Stimulated activated naive CD8-positive, alpha-beta T cell treated with anti-CD3 and anti-CD28 coated beads, Interleukin-15, Interleukin-2, amounts not matched to agents 100 ng/mL and 50 ng/mL, for 24 hours (primary cell): ENCODE measurements around the gene ZNF892.

Experiments used
- H3K27ac Mint-ChIP-seq: one replicate; pipeline ENCODE4 v1.8.0; 2021; ENCODE audit warnings: mild to moderate bottlenecking, mixed read lengths
- H3K27me3 Mint-ChIP-seq: one replicate; pipeline ENCODE4 v1.8.0; 2021; ENCODE audit warnings: mixed read lengths
- H3K36me3 Mint-ChIP-seq: one replicate; pipeline ENCODE4 v1.8.0; 2021; ENCODE audit warnings: low read depth, mixed read lengths
- H3K4me1 Mint-ChIP-seq: one replicate; pipeline ENCODE4 v1.8.0; 2021; ENCODE audit warnings: low read depth, mixed read lengths
- H3K4me3 Mint-ChIP-seq: one replicate; pipeline ENCODE4 v1.8.0; 2021; ENCODE audit warnings: mild to moderate bottlenecking, mixed read lengths
- H3K9me3 Mint-ChIP-seq: one replicate; pipeline ENCODE4 v1.8.0; 2021; ENCODE audit warnings: mixed read lengths

The ZNF892 gene

DNA sequence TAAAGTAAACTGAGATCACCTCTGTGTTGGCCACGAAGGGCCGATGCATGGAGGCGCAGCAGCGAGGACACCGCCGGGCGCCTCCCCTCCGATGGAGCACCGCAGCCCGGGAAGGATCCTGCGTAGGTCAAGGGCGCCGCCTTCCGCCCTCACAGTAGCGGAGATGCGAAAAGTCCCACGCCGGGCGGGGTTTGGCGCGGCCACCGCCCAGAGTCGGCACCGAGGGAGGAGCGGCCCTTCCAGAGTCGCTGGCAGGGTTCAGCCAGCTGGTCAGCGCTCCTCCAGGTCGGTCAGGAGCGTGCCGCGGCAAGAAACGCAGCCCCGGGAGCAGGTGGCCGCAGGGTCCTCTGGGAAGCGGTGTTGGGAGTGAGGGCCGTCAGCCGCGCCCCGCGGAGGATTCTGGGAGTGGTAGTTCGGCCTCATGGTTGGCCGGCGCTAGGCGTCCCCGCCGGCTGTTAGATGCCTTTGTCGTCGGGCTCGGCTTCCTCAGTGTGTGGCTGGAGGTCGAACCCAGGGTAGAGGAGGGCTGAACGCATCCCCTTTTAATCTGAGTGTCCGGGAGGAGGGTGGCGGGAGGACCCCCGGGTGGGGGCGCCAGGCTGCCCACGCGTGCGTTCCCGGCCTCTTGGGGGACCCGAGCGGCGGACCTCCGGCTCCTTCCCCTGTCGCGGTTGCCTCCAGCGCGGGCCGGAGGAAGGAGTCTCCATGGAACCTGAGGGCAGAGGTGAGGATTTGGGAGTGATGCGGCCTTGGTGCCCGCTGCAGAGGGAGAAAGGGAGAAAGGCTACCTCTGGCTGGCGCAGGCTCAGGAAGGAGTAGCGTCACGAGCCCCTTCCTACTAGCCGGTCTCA, at the start of gene ZNF892:
TSS of gene ZNF892 (plus strand) at position 411 of the 851 bp plus-strand sequence. CDS start at position 706, 295 bp downstream.
- Mint-ChIP-seq H3K36me3 (peaks cover 41% of the 10 kb centered on the region), H3K27me3 (no peaks in the 10 kb centered on the region), H3K4me3 (peak within 1 kb of the TSS; percentile 90), H3K9me3 (peaks cover 41% of the 10 kb centered on the region), H3K27ac (peak within 1 kb of the TSS; percentile 54), H3K4me1 (peaks cover 22% of the 10 kb centered on the region)

DNA sequence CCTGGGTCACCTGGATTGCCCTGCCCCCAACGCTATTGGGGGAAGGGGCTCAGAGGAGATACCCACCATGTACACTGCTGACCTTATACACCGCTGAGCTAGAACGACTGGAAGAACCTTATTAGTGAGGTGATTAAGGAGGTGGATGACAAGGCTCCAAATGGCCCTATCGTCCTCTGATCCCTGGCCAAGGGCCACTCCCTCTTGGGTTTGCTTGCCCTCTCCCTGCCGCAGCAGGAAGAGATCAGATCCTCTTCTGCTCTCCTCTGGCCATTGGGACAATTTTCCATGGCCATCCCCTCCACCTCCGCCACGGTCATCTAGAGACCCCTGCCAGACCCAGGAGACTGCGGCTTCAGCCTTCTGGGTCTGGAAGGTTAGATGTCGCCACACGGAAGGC, 48.9 kb upstream of the ZNF892 start:
- H3K4me3 Mint-ChIP-seq: peak overlapping the region; percentile 80
- peaks cover 10% of the 10 kb centered on the region for H3K4me1 Mint-ChIP-seq
- H3K36me3 Mint-ChIP-seq: peaks cover 51% of the 10 kb centered on the region
- H3K27me3 Mint-ChIP-seq: no peaks in the 10 kb centered on the region
- no peak overlapping the region for H3K27ac Mint-ChIP-seq
- peaks cover 11% of the 10 kb centered on the region for H3K9me3 Mint-ChIP-seq

DNA sequence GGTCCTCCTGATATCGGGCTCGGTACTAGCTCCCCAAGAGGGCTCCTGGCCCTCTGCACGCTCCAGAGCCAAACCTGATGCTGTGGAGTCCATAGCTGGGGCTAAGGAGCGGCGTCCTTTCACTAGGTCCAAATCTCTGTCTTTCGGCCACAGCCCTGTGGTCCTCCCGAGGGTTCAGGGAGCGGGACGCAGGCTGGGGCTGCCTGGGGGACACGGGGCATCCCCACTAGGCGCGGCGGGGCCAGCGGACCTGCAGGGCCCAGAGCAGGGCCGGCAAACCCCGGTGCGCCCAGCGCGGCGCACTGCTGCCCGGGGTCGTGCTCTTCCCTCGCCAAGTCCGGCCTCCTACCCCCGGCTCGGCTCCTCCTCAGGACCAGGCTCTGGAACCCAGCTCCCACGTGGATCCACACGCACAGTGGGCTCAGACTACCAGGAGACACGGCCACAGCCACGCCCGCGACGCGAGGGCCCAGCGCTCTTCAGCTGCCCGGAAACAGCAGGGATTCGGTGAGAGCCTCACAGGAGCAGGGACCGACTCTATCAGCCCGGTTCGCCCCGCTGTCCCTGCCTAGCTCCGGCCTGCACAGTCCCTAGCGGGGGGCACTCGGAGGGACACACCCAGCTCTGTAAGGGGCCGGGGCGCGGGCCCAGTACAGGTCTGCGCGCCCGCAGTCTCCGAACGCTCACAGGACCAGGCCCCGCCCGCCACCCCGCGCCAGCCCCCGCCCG, 48.3 kb upstream of the ZNF892 start:
- Mint-ChIP-seq H3K27ac (peak overlapping the region; percentile 71), H3K4me1 (peaks cover 13% of the 10 kb centered on the region), H3K27me3 (no peaks in the 10 kb centered on the region), H3K36me3 (peaks cover 46% of the 10 kb centered on the region), H3K9me3 (peaks cover 8% of the 10 kb centered on the region), H3K4me3 (peak overlapping the region; percentile 80)

DNA sequence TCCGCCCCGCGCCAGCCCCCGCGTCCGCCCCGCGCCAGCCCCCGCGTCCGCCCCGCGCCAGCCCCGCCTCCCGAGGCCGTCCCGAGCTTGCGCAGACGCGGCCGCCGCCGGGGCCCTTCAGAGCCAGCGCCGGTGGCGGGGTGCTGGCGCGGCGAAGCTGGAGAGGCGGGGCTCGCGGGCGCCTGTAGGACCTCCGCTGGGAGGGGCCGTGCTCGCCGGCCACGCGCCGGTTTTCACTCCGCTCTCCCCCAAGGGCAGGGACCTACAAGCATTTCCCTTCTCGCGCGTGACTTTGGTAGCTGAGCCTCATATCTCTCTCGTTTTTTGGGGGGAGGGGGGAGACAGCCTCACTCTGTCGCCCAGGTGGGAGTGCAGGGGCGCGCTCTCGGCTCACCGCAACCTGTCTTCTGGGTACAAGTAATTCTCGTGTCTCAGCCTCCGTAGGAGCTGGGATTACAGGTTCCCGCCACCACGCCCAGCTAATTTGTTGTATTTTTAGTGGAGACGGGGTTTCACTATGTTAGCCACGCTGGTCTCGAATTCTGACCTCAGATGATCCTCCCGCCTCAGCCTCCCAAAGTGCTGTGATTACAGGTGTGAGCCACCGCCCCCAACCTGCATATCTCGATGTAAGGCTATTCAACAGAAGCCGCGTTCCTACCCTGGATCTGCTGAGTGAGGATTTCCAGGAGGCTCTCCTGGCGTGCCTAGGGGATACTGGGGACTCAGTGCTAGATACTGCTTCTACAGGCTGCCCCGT, 47.5 kb upstream of the ZNF892 start, which contains the start of gene ZNF514:
TSS of gene ZNF514 (minus strand) at position 159 of the 760 bp plus-strand sequence. CDS start 6,595 bp downstream, outside the sequence.
- Mint-ChIP-seq H3K9me3 (peaks cover 8% of the 10 kb centered on the region), H3K4me3 (peak within 1 kb of the TSS; percentile 86), H3K27ac (peak within 1 kb of the TSS; percentile 71), H3K36me3 (peaks cover 38% of the 10 kb centered on the region), H3K27me3 (no peaks in the 10 kb centered on the region), H3K4me1 (peaks cover 19% of the 10 kb centered on the region)

DNA sequence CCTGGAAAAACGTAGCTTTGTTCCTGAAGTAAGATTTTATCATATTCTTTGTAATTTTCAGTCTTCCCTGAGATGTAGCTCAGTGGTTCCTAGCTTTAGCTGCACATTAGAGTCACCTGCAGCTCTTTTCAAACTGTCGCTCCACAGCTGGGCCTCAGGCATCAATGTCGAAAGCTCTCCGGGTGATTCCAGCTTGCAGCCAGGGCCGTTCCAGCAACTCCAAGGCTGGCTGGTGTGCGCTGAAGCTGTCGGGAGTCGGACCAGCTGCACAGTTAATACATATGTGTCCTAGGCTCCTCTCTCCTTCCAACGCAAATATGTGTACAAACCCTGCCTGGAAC, 42.3 kb upstream of the ZNF892 start:
- Mint-ChIP-seq H3K27me3 (no peaks in the 10 kb centered on the region), H3K4me3 (peak overlapping the region; percentile 99), H3K36me3 (peaks cover 28% of the 10 kb centered on the region), H3K4me1 (peaks cover 35% of the 10 kb centered on the region), H3K27ac (peak overlapping the region; percentile 91), H3K9me3 (peaks cover 4% of the 10 kb centered on the region)

DNA sequence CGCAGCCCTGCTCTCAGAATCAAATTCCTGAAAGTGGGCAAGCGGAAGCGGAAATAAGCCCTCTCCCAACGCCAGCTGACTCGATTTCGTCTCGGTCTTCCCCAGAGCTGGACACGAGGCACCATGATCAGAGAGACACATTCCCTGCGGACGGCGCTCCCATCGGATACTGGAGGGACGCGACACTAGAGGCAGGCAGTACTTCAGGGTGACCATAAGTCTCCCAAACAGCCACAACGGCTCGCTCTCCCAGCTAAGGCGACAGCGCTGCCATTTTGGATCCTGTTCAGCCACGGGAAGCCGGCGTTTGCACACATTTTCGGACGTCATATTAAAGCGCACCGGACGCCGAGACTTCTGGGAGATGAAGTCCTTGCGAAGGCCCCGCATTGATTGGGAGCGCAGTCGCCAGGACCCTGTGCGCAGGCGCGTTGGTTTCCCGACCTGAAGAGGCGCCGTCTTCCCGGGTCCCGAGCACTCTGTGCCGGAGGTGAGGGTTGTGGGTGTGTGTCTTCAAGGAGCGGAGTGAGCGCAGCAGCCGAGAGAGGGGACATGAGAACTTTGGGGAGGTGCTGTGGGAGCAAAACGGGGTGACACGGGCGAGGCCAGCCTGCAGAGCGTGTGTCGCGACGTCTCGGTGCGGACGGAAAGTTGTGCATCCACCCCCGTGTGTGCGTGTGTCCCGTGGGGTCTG, 41.8 kb upstream of the ZNF892 start, which contains the start of gene ZNF2:
TSS of gene ZNF2 (plus strand) at position 439 of the 694 bp plus-strand sequence. CDS start 10,418 bp downstream, outside the sequence.
- peaks cover 31% of the 10 kb centered on the region for H3K4me1 Mint-ChIP-seq
- peak within 1 kb of the TSS; percentile 91 for H3K27ac Mint-ChIP-seq
- H3K27me3 Mint-ChIP-seq: no peaks in the 10 kb centered on the region

DNA sequence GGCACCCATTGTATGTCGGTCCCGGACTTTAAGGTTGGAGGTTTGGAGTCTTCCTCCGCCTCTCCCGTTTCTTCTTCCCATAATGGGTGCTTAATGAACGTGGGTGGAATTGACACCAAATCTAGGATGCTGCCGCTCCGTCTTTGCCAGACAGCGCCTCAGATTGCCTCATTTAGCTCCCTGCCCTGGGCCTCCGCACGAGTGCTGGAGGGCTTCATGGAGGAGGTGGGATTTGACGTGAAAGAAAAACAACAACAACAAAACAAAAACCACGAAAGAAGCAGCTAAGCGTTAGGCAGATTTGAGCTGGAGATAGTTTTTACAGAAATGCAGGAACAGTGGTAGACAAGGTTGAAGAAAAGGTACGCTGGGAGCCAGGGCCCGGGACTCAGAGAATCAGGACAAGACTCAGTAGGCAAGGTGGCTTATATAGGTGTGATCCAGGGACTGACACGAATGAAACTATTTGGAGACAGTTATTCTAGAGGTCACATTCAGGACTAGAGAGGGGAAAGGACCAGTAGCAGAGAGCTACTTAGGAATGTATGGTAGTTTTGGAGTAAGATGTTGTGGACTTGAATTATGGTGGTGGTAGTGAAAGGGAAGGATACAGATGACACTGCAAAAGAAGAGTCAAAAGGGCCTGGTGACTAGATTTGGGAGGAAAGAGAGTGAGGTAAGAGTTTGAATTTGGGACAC, 41.1 kb upstream of the ZNF892 start:
- H3K9me3 Mint-ChIP-seq: peaks cover 4% of the 10 kb centered on the region
- H3K4me1 Mint-ChIP-seq: peaks cover 31% of the 10 kb centered on the region
- peak overlapping the region; percentile 91 for H3K27ac Mint-ChIP-seq
- H3K36me3 Mint-ChIP-seq: peaks cover 28% of the 10 kb centered on the region
- no peaks in the 10 kb centered on the region for H3K27me3 Mint-ChIP-seq
- peak overlapping the region; percentile 99 for H3K4me3 Mint-ChIP-seq

More for the DNA sequence above, 41.8 kb upstream of the ZNF892 start, which contains the start of gene ZNF2:
- H3K9me3 Mint-ChIP-seq: peaks cover 4% of the 10 kb centered on the region
- peaks cover 28% of the 10 kb centered on the region for H3K36me3 Mint-ChIP-seq
- H3K4me3 Mint-ChIP-seq: peak within 1 kb of the TSS; percentile 99

DNA sequence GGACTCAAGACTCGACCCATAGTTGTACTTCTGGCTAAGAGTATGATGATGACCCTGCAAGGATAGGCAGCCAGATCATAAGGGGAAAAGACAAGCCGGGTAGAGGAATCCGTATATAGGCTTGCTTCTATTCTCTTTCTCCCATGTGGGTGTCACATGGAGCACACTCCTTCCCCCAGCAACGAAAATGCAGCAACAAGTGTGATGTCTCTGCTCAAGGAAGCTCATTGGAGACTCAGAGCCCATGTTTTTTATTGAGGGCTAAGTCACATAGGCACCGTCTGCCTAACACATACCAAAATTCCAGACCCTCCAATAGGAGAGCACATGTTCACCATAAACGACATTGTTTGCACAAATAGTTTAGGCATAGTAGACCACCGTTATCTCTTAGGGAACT, 35.4 kb upstream of the ZNF892 start:
- peaks cover 5% of the 10 kb centered on the region for H3K4me1 Mint-ChIP-seq
- no peak overlapping the region for H3K27ac Mint-ChIP-seq
- no peaks in the 10 kb centered on the region for H3K9me3 Mint-ChIP-seq
- H3K4me3 Mint-ChIP-seq: no peak overlapping the region
- peaks cover 18% of the 10 kb centered on the region for H3K36me3 Mint-ChIP-seq
- no peaks in the 10 kb centered on the region for H3K27me3 Mint-ChIP-seq

DNA sequence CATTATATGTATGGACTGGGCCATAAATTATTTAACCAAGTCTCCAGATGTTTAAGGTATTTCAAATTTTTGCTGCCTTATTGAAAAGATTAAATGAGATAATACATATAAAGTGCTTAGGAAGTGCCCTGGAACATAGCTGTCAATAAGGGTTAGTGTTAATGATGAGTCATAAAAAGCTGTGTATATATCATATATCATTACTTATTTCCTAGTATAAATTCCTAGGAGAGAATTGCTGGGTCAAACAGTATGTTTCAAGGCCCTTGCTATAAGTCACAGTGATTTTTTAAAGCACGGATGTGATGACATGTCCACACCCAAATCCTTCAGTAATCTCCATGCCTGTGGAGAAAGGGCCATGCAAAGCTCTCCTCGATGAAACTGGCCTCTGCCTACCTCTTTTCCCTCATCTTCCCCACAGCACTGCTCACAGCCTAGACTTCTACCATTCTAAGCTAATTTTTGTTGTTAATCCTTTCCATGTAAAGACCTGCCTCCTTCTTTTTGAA, 33.2 kb upstream of the ZNF892 start:
- Mint-ChIP-seq H3K36me3 (peaks cover 33% of the 10 kb centered on the region), H3K27ac (no peak overlapping the region), H3K27me3 (no peaks in the 10 kb centered on the region), H3K4me1 (no peaks in the 10 kb centered on the region), H3K9me3 (peaks cover 3% of the 10 kb centered on the region), H3K4me3 (no peak overlapping the region)

DNA sequence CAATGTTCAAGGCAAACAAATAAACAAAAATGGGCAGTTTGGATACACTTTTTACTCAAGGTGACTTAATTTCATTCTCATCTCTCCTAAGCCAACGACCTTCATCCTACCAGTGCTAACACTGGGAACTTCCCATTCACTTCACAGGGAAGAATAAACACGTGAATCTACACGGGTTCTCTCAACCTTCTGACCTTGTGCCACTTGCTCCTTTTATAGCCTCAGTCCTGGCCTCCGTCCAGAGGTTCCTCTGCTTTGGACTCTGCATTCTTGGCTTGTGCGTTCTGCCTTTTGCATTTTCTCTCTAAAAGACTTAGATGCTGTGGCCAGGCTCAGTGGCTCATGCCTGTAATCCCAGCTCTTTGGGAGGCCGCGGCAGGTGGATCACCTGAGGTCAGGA, 27.9 kb upstream of the ZNF892 start:
- peaks cover 81% of the 10 kb centered on the region for H3K36me3 Mint-ChIP-seq
- H3K4me1 Mint-ChIP-seq: no peaks in the 10 kb centered on the region
- H3K27ac Mint-ChIP-seq: no peak overlapping the region
- H3K27me3 Mint-ChIP-seq: no peaks in the 10 kb centered on the region
- no peak overlapping the region for H3K4me3 Mint-ChIP-seq
- peaks cover 27% of the 10 kb centered on the region for H3K9me3 Mint-ChIP-seq

DNA sequence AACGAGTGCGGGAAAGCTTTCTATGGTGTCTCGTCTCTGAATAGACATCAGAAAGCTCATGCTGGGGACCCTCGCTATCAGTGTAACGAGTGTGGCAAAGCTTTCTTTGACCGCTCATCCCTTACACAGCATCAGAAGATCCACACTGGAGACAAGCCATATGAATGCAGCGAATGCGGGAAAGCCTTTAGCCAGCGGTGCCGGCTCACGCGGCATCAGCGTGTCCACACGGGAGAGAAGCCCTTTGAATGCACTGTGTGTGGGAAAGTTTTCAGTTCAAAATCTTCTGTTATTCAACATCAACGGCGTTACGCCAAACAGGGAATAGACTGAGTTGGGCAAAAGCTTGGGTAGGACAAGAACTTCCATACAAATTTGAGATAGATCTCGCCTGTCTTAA, 25.5 kb upstream of the ZNF892 start:
- Mint-ChIP-seq H3K27me3 (no peaks in the 10 kb centered on the region), H3K9me3 (peaks cover 38% of the 10 kb centered on the region), H3K4me1 (no peaks in the 10 kb centered on the region), H3K27ac (no peak overlapping the region), H3K4me3 (no peak overlapping the region), H3K36me3 (peaks cover 82% of the 10 kb centered on the region)

DNA sequence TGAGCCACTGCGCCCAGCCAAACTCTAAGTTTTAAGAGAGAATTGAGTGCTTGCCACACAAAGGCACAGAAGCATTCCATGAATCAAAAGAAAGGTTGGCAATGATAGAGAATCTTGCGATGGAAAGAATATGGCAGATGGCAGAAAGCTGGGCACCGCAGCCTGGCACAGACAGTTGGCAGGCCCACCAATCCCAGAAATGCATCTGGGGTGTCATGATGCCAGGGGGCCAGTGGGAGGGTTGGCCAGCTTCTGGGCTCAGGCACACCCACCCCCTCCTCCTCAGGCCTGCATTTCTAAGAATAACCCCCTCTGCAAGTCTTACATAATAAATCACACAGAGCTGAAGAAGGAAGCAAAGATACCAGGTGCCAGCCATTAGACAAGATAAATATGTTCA, 22.1 kb upstream of the ZNF892 start:
- no peak overlapping the region for H3K27ac Mint-ChIP-seq
- peaks cover 32% of the 10 kb centered on the region for H3K9me3 Mint-ChIP-seq
- no peak overlapping the region for H3K4me3 Mint-ChIP-seq
- H3K4me1 Mint-ChIP-seq: no peaks in the 10 kb centered on the region
- peaks cover 5% of the 10 kb centered on the region for H3K27me3 Mint-ChIP-seq
- peaks cover 50% of the 10 kb centered on the region for H3K36me3 Mint-ChIP-seq

DNA sequence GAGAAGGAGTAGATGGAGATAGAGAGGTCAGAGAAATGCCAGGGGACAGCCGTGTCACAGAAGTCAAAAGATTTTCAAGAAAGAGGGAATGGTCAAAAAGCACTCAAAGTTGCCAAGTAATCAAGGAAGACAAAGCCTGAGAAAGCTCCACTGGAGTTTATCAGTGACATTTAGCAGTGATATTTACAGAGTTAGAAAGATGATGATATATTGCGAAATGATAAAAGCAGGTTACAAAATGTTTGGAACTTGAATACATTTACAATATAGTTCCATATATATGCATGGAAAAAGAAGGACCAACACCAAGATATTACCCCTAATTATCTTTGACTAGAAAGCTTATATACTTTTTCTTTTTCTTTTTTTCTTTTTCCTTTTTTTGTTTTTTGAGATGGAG, 21.3 kb upstream of the ZNF892 start:
- Mint-ChIP-seq H3K9me3 (peaks cover 27% of the 10 kb centered on the region), H3K36me3 (peaks cover 42% of the 10 kb centered on the region), H3K4me3 (no peak overlapping the region), H3K27ac (no peak overlapping the region), H3K4me1 (no peaks in the 10 kb centered on the region), H3K27me3 (peaks cover 8% of the 10 kb centered on the region)
